ENCODE results near the gene SLC6A3.
"Not testable (repeated sequence)": the region's sequence is repeated elsewhere in the genome, so short reads cannot be mapped to it uniquely, and the experiment has no call there.

SLC6A3 gene

DNA sequence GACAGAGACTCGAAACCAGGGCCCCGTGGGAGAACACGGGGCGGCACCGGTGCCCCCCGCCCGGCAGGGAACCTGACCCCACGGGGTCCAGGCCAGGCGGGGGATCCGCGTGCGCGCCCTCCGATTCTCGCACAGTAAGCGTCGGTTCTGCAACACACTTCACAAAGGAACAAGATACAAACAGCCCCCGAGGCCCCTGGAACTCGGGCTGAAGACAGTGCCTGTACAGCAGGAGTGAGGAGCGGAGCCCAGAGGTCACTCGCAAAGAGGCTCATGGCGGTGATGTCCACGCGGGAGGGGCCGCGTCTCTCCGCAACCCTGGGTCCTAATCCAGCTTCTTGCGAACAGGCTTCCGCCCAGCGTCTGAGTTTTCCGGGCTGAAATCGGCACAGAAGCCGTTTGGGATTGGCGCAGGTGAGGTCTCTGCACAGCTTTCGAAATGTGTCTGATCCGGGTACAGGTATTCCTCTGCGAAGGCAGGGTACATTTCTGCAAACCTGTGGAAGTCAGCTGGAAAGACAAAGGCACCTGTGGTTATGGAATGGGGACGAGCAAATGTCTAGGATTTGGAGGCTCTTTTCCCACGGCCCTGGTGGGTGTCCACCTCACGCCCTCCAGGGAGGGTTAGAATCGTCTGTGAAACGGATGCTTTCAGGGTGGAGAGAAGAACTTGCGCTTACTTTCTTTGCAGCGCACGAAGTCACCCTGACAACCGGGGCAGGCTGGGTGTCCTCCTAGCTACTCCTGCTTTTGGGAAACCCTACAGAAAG lies 18.3 kb upstream of the SLC6A3 start:
- no peak for DNase-seq

- no peak for DNase-seq
Measured at GRCh38 chr5:1462358-1462757, 17.1 kb upstream of the SLC6A3 start.

DNA sequence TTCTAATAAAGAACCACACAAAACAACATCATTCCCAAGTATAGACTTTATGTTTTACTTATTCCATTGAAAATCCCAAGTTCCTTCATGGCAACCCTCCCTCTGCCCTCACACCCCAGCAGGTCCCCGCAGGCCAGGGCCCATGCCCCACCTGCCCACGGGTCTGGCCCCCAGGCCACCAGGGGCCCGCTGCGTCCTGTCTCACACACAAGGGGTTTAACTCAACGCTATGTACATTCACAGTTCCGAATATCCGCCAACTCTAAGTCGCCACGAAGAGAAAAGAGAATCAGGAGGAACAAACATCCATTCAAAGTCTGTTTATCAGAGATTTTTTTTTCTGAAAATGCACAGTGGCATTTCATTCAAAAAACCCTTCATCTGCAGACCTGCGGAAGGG lies 16.2 kb upstream of the SLC6A3 start:
- no peak for DNase-seq

- DNase-seq, result no peak
Measured at GRCh38 chr5:1460054-1460682, 14.9 kb upstream of the SLC6A3 start.

DNA sequence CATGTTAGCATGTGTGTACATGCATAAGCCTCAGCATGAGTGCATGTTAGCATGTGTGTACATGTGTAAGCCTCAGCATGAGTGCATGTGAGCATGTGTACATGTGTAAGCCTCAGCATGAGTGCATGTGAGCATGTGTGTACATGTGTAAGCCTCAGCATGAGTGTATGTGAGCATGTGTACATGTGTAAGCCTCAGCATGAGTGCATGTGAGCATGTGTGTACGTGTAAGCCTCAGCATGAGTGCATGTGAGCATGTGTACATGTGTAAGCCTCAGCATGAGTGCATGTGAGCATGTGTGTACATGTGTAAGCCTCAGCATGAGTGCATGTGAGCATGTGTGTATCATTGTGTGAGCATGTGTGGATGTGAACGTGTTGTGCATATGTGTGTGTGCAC lies 14.2 kb upstream of the SLC6A3 start:
- DNase-seq, result not testable (repeated sequence)

- not testable (repeated sequence) for DNase-seq
Measured at GRCh38 chr5:1456110-1456881, 11.1 kb upstream of the SLC6A3 start.

- no peak for DNase-seq
Measured at GRCh38 chr5:1453613-1454012, 8.4 kb upstream of the SLC6A3 start.

DNA sequence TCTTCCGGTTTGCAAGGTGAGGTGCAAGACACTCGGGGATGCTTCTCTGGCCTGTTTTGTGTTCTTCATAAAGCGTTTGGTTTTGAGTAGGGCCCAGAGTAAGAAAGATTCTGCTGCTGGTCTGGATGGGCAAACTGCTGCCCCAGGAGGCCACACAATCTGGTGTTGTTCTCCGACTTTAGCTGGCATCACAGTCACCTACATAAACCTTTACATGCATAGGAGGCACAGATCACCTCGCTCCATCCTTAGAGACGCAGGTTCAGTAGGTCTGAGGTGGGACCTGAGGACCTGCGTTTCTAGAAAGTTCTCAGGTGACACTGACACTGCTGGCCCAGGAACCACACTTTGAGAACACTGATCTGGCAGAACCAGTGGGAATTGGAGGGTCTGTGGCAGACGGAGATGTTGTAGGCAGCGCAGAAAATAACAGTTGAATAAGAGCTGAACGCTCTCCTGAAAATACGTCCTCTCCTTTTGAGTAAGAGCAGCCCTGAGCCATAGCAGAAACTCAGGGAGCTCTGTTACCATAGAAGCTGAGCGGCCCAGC lies 3.9 kb upstream of the SLC6A3 start:
- DNase-seq, result no peak

- DNase-seq, result no peak
Measured at GRCh38 chr5:1448511-1449011, 3.3 kb upstream of the SLC6A3 start.

DNA sequence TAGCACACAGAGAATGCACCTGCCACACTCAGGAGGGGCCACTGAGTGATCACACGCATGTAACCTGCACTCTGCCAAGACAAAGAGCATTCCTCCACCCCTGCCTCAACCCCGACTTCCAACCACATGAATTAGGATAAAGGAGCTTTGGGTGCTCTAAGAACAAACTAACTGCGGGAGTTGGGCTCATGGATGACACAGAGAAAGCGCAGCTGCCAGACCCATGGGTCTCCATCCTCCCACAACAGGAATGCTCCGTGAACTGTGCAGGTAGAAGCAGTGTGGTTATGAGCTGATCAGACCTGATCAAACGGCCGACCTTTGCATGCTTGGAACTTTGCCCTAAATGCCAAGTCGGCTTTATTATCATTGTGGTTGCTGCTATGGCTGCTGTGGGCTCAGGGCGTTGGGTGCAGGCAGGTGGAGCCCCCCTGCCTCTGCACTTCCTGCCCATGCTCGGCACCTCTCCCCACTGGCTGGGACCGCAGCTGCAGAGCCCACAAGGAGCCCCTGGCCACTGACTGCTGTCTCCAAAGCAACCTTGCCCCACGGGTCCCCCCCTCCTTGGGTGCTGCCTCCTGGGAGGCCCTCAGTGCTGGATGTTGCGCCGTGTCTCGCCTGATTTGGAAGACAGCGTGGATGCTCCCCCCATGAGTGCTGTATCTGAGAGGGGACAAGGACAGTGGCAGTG lies 2.6 kb upstream of the SLC6A3 start:
- DNase-seq, result no peak

DNA sequence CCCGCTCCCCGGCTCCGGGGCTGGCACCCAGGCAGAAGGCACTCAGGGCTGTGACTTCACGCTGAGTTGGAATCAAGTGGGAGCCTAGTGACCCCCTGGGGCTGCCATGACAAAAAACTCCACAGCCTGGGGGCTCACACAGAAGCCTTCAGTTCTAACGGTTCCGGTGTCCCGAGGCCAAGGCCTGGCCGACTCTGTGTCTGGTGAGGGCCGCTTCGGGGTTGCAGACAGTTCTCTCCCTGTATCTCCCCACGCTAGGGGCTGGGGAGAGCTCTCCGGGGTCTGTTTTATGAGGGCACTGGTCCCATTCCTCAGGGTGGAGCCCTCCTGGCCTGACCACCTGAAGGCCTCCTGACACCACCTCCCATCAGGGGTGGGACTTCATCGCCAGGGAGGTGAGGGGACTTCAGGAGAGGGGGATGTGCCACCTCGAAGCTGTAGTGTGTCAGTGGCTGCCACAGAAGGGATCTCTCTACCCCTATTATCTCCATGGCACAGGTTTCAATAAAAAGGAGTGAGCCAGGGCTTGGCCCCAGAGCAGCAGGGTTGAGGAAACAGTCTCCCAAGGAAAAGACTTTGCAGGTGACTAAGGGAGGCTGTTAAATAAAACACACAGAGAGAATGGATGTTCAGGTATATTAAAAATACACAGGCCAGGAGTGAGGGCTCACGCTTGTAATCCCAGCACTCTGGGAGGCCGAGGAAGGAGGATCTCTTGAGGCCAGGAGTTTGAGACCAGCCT lies 1.5 kb upstream of the SLC6A3 start:
- DNase-seq, result no peak

DNA sequence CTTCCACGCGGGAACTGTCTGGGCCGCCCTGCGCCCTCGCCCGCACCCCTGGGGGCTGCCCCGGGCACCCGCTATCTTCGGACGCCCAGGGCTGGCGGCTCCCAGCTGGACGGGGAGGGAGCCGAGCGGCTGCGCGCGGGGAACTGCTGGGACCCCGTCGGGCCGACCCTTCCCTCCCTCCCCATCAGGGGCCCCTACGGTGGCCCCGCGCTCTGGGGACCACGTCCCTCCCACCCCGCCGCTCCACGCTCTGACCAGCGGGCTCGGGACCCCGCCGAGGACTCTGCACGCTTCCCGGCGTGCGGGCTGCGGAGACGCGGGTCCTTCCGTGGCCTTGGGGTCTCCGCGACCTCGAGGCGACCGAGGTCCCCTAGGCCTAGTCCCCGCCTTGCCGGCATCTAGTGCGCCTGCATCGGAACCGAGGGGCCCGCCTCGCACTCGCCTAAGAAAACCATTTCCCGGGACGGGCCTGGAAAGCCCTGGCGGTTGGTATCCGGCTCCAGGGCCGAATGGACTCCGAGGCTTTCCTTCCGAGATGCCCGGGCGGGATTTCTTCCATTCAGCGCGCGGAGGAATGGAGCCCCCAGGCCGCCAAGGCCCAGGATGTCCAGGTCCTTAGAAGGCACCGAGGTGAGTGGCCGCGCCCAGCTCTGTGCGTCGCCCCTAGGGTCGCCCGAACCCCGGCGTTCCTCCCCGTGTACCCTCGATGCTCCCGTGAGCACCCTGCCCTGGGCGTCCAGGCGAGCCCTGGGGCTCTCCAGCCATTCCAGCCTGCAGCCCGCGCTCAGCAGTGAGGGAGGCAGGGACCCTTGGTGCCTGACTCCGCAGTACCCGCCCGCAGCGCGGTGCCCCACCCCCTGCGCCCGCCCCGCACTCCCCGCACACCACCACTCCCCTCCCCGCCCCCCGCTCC lies 705 bp upstream of the SLC6A3 start:
- DNase-seq, result no peak

DNA sequence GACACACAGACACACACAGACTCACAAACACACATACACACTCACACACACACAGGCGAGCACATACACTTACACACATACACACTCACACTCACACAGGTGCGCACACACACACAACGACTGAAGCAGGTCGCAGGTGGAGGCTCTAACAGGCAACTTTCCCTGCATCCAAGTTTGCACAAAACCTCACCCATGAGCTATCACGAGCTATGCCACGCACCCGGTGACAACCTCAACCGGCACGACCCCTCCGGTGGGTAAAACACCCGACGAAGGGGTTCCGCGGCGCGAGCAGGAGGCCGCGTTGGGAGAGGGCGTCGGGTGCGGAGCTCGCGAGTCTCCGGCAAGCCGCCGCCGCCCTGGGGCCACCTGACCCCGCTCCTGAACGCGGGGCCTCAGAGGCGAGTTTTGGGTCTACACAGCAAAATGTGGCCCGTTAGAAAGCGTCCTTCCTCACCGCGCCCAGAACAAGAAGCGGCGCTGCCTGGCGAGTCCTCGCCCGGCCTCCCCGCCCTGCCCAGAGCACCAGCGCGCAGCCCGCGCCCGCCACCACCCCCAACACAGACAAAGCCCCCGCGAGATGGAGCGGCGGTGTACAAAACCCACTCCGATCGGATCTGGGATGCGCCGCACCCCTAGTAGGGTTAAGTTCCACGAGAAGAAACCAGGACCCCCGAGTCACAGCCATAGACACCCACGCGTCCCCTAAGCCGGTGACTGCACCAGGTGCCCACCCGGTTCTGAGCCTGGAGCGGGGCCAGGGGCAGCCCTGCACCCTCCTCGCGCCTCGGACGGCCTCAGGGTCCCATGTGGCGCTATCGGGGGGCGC lies 665 bp downstream of the SLC6A3 start:
- DNase-seq, result no peak

DNA sequence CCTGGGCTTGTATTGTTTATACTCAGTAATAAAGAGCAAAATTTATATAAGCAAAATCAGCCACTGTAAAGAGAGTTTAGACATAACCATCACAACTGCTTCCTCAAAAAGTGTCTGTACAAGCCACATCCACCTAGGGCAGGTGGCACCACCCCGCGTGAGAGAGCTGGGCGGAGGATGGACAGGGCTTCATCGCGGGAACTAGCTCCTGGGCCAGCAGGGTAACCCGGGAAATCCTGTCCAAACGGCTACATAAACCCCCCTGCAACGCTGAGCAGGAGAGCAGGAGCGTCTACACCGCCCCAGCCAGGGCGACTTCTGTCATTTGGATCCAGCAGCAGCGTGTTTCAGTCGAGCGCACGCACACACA lies 1.3 kb downstream of the SLC6A3 start:
- DNase-seq, result no peak

DNA sequence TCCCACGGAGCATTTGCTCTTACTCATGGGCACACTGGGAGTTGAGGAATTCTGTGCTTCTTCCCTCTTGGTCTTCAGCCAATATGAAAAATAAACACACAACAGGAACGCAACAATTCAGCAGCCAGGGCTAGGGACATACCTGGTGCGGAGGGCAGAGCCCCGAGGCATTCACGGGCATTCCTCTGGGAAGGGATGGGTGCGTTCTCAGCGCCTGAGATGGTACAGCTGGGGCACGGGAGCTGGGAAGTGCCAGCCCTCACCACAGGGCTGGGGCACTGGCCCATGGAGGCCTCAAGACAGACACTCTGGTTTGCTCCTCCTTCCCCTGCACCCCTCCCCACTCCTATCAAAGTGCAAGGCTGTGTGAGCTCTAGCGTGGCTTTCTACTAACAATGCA lies 2.1 kb downstream of the SLC6A3 start:
- DNase-seq, result no peak

DNA sequence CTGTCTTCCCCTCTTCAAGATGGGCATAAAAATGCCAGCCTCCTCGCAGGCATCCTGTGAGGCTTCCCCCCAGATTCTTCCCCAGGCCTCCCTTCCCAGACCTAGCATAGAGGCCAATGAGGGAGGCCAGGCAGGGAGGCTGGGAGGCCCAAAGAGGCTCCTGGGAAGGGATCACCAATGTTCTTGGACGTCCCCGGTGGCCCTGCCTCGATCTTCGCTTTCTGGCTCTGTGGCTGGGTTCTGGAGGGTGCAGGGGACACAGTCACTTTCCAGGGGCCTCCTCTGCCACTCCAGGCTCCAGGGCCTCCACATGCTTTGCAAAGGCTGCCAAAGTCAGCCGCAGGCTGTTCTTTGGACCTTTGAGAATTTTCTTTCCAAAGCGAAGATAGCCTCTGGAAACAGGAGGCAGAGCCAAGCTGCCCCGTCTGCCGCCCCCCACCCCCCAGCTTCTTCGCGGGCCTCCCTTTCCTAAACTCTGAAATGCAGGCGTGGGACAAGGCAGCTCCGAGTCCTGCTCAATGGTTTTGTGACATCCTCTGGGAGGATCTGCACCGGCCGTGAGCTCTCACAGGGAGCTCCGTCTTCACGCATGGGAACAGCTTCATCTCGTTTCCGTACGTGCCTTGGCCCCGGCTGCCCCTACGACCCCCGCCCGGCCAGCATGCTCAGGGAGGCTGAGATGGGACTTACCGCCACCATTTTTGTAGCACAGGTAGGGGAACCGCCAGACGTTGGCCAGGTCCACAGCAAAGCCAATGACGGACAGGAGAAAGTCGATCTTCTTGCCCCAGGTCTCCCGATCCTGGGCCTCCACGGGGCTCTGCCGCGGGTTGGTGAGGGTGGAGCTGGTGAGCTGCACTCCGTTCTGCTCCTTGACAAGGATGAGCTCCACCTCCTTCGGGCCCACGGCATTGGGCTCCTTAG lies 2.8 kb downstream of the SLC6A3 start:
- no peak for DNase-seq

DNA sequence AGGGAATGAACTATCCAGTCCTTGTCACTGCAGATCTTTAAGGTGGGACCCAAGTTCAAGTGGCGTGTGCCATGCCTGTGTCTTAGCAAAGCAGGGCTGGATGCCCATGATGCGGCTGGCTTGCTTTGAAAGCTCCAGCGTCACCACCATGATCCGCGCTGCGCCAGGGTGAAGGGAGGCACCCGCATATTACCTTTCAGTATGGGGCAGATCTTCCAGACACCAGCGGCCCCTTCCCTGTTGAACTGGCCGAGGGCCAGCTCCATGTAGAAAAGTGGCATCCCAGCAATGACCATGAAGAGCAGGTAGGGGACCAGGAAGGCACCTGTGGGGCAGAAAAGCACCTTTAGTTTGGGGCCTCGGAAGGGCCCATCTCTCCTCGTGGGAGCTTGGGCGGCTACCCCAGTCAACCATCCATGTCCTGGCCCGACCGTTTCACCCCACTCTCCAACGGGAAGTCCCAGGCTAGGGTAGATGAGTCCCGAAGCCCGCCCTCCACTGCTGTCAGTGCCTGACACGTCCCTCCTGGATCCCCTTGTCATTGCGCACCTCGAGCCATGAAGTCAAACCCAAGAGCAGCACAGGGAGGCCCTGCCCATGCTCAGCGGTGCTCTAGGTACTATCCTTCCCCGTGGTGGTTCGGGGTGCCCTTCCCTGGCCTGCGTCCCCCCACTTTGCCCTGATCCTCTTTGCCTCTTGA lies 3.9 kb downstream of the SLC6A3 start:
- no peak for DNase-seq

GRCh38 chr5:1440098-1440493 lies 5.1 kb downstream of the SLC6A3 start:
- no peak for DNase-seq
